GM12873 (cell line): Measurements from ENCODE around the gene POLR2I.

Experiments
- TF ChIP-seq, protein P1 (sequence below): IDR thresholded peaks from 2 replicates; pipeline ENCODE4 v1.5.1; 2012; ENCODE audit warnings: low read depth, mild to moderate bottlenecking, moderate library complexity, low read length, control low read depth; ENCODE audit not compliant: insufficient read depth; ENCODE audit errors: missing control alignments

Gene POLR2I

DNA sequence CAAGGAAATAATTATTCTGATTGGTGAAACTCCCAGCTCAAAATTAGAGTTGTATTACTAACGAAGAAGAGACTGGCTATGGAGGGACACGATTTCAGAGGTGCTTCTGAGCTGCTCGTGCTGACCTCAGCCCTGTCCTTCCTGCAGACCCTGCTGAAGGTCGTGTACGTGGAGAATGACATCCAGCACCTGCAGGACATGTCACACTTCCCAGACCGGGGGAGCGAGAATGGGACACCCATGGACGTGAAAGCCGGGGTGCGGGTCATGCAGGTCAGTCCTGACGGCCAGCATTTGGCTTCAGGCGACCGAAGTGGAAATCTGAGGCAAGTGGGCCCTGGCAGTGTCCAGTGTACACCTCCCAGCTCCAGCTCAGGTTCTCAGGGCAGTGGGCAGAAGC is 31.8 kb downstream of the POLR2I start:
- TF ChIP-seq, protein P1, sequence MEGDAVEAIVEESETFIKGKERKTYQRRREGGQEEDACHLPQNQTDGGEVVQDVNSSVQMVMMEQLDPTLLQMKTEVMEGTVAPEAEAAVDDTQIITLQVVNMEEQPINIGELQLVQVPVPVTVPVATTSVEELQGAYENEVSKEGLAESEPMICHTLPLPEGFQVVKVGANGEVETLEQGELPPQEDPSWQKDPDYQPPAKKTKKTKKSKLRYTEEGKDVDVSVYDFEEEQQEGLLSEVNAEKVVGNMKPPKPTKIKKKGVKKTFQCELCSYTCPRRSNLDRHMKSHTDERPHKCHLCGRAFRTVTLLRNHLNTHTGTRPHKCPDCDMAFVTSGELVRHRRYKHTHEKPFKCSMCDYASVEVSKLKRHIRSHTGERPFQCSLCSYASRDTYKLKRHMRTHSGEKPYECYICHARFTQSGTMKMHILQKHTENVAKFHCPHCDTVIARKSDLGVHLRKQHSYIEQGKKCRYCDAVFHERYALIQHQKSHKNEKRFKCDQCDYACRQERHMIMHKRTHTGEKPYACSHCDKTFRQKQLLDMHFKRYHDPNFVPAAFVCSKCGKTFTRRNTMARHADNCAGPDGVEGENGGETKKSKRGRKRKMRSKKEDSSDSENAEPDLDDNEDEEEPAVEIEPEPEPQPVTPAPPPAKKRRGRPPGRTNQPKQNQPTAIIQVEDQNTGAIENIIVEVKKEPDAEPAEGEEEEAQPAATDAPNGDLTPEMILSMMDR: no peak

DNA sequence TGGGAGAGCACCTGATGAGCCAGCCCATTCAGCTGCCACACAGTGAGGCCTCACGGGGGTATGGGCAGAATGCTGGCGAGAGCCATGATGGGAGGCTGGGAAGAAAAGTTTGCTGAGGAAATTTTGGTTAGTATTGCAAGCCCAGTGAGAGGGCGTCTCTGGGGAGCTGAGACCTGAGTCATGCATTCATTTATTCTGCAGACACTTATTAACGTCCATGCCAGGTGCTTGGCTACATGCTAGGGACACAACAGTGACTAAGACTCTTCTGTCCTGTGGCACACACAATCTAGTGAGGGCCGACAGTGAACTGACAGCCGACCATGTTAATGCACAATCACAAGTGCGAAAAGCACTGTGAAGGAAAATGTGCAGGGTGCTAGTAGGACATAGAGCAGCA is 32.8 kb downstream of the POLR2I start:
- TF ChIP-seq, protein P1: no peak

DNA sequence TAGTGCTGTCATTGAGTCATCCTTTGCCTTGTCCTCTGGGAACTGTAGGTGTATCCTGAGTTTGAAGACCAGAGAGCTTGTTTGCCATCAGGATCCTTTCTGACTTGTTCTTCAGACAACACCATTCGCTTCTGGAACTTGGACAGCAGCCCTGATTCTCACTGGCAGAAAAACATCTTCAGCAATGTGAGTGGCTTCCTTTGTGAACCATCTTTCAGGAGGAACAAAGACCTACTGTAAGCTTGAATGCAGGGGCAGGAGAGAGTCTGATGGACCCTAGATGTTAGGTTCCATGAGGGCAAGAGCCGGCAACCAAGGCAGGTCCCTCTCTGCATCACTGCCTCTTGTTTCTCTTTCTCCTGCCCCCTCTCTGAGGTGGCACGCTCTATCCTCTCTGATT is 33.3 kb downstream of the POLR2I start:
- TF ChIP-seq, protein P1: no peak

DNA sequence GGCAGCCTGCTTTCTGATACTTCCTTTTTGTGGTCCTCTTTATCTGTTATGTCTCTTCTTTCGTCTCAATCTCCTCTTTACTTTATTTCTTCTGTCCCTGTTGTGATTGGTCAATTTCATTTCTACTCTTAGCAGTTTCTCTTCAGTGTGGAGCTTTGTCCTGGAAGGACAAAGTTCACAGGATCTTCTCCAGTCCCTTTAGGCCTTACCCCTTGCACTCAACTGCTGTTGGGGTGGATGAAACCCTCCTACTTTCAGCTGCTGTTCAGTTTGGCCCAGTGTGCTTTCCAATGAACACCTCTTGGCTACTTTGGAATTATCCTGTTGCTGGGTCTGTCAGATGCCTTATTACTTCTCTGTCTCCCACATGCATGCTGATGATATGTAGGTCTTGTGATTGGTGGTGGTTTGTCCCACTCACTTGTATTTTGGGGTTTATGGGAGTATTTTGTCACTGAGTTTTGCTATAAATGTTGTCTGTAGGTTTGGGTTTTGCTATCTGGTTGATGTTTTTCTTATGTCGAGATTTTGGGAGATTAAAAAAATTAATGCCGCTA is 35.2 kb downstream of the POLR2I start:
- TF ChIP-seq, protein P1: no peak

DNA sequence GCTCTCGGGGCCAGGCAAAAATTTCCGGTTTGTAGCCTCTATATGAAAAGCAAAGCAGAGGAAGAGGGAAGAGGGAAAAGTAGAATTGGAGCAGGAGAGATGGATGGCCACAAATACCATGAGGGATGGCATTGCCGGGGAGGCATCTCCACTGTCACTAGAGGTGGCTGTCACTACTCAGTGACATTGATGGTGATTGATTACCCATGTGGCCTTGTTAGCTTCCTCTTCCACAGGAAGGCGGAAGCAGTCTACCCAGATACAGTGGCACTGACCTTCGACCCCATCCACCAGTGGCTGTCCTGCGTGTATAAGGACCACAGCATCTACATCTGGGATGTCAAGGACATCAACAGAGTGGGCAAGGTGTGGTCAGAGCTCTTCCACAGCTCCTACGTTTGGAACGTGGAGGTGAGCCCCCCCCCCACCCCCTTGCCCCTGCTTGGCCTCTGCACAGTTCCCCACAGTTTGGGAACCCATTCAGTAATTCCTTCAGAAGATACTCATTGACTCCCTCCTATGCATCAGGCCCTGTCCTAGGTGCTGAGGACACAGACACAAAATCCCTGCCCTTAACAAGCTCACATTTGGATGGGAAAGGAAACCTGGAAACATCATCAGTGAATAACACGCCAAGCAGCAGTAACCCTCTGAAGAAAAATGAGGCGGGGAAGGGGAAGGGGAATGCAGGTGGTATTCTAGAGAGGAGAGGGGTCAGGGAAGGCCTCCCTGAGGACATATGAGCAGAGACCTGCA is 41.4 kb downstream of the POLR2I start:
- TF ChIP-seq, protein P1: no peak

DNA sequence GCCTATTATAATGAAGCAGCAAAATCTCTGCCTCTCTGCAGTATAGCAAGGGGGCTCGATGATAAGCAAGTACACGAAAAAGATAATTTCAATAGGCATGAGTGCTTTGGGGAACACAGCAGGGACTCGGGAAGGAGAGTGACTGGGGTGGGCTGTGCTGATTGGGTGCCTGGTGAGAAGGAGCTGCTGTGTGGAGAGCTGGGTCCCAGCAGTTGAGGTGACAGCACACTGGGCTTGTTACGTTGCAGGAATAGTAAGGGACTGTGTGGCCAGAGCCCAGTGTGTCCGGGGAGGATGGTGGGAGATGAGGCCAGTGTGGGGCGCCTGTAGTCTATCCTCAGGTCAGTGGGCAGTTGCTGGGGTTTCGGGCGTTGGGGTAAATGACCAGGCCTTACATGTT is 42.6 kb downstream of the POLR2I start:
- TF ChIP-seq, protein P1: no peak

DNA sequence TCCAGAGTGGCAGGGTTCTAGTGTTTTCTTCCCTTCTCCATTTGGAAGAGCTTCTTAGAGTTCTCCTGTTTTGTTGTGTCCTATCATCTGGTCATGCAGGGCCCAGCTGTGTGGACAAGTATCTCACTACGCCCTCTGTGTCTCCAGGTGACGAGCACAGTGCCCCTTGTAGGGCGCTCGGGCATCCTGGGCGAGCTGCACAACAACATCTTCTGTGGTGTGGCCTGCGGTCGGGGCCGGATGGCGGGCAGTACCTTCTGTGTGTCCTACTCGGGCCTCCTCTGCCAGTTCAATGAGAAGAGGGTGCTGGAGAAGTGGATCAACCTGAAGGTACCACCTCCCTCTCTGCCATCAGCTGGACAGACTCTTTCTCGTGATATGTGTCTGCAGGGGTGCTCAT is 47.0 kb downstream of the POLR2I start:
- TF ChIP-seq, protein P1: no peak
